Prostate gland (tissue), 2 donors: ENCODE results near the gene WDR90.

Source experiments
- CTCF ChIP-seq, 4 experiments: fragments of 200-600 bp in 2 of 4; fragments of 450-650 bp in 2 of 4; sonication (generic) in 2 of 4; IDR thresholded peaks; 1 replicate in 3 of 4; 2 replicates in 1 of 4; pipeline ENCODE4 v1.5.1; 2016 to 2019; ENCODE audit warnings: antibody characterized with exemption in 4 of 4, mild to moderate bottlenecking in 2 of 4, moderate library complexity in 2 of 4
- POLR2A ChIP-seq: fragments of 450-650 bp; IDR thresholded peaks from one replicate; pipeline ENCODE4 v1.6.1; 2016; ENCODE audit warnings: antibody characterized with exemption, mild to moderate bottlenecking

GRCh38 chr16:662095-662494 lies 12.9 kb downstream of the WDR90 start:
- TF ChIP-seq POLR2A (no peak), CTCF (IDR thresholded peaks at IDR 0.05) (no peak)
